ENCODE data around the gene PTPRN2. TPM values are rescaled to one million over a fixed set of nuclear protein-coding genes. Genes with fewer than 3 reads are reported as not detected.

Gene PTPRN2
- total RNA-seq, 1 experiment from 2014 or later, result 0.11 TPM

DNA sequence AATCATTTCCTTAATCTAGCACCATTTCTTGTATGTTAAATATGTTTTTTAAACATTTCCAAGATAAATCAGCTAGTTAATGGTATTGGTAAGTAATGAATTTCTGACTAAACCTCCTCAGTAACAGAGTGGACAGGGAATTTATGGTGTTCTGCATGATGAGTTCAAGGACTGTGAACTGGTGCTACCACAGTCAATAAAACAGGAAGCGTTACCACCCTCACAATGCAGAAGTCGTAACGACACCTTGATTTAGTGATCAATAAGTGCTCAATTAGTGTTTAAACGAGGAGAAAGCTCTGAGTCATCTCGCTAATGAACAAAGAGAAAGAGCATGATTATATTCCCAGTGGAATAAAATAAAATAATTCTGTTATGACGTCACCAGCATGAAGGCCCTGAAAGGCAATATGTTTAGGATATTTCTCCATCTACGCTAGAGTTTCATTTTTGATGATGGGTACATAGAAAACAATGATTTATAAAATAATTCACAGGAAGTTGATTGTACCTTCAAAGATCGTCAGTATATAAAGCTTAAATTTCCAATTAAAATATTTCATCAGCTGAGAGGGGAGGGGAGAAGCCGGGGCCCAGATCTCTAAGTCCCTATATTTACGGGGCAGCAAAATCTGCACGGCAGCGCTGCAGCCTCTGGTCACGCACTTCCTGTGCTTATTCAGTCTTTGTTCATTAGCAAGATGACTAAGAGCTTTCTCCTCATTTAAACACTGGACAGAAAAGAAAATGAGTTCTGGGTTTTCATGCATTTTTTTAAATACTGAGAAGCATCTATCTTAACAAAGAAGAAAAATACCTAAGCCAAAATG lies 400.5 kb downstream of the PTPRN2 start:
- BruUV-seq (replicated peaks), result no TSS peak
- Histone ChIP-seq H3K9me3 (ENCODE audit: low read depth, low read length, poor library complexity, severe bottlenecking) (peaks cover 42% of the 10 kb centered on the region), H3K36me3 (ENCODE audit: insufficient read depth, low read length, poor library complexity, severe bottlenecking) (no peaks in the 10 kb centered on the region), H3K4me1 (ENCODE audit: insufficient read depth, low read length, poor library complexity, severe bottlenecking) (no peaks in the 10 kb centered on the region), H3K27ac (ENCODE audit: low read depth, low read length, poor library complexity, severe bottlenecking) (no peak overlapping the region), H3K4me3 (ENCODE audit: low read depth, low read length, poor library complexity, severe bottlenecking) (no peak overlapping the region), H3K27me3 (replicated peaks; ENCODE audit: insufficient read depth, low read depth, low read length, poor library complexity) (no peaks in the 10 kb centered on the region)
- TF ChIP-seq EZH2 (IDR thresholded peaks at IDR 0.05; ENCODE audit: borderline replicate concordance, low read depth, low read length, poor library complexity, severe bottlenecking), result no peak
- TF ChIP-seq, protein P1, sequence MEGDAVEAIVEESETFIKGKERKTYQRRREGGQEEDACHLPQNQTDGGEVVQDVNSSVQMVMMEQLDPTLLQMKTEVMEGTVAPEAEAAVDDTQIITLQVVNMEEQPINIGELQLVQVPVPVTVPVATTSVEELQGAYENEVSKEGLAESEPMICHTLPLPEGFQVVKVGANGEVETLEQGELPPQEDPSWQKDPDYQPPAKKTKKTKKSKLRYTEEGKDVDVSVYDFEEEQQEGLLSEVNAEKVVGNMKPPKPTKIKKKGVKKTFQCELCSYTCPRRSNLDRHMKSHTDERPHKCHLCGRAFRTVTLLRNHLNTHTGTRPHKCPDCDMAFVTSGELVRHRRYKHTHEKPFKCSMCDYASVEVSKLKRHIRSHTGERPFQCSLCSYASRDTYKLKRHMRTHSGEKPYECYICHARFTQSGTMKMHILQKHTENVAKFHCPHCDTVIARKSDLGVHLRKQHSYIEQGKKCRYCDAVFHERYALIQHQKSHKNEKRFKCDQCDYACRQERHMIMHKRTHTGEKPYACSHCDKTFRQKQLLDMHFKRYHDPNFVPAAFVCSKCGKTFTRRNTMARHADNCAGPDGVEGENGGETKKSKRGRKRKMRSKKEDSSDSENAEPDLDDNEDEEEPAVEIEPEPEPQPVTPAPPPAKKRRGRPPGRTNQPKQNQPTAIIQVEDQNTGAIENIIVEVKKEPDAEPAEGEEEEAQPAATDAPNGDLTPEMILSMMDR (conservative IDR thresholded peaks at IDR 0.05; ENCODE audit: low read depth, low read length), result no peak
- no peak for DNase-seq (ENCODE audit: low spot score)
- ChIA-PET CTCF (no interaction called here), POLR2A (ENCODE audit: low non-redundant PET) (no interaction called here)
- intact Hi-C loops (cut with micrococcal nuclease; ENCODE audit: unreplicated experiment), result no loop called here

DNA sequence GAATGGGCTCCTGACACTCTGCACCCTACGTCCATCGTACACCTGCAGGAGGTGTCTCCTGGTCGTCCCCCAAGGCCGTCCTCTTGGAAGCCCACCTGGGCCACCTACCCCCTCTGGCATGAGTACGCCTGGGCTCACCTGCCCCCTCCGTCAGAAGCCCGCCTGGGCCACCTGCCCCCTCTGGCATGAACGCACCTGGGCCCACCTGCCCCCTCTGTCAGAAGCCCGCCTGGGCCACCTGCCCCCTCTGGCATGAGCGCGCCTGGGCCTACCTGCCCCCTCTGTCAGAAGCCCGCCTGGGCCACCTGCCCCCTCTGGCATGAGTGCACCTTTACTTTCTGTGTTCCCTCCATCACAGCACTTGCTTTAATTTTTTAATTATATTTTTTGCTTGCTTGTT lies 401.2 kb downstream of the PTPRN2 start:
- Histone ChIP-seq H3K27ac (ENCODE audit: low read depth, low read length, poor library complexity, severe bottlenecking) (no peak overlapping the region), H3K27me3 (replicated peaks; ENCODE audit: insufficient read depth, low read depth, low read length, poor library complexity) (no peaks in the 10 kb centered on the region), H3K9me3 (ENCODE audit: low read depth, low read length, poor library complexity, severe bottlenecking) (peaks cover 35% of the 10 kb centered on the region), H3K4me3 (ENCODE audit: low read depth, low read length, poor library complexity, severe bottlenecking) (no peak overlapping the region), H3K36me3 (ENCODE audit: insufficient read depth, low read length, poor library complexity, severe bottlenecking) (no peaks in the 10 kb centered on the region), H3K4me1 (ENCODE audit: insufficient read depth, low read length, poor library complexity, severe bottlenecking) (no peaks in the 10 kb centered on the region)
- ChIA-PET CTCF (no interaction called here), POLR2A (ENCODE audit: low non-redundant PET) (no interaction called here)
- DNase-seq (ENCODE audit: low spot score), result no peak
- intact Hi-C loops (cut with micrococcal nuclease; ENCODE audit: unreplicated experiment), result no loop called here
- TF ChIP-seq, protein P1 (conservative IDR thresholded peaks at IDR 0.05; ENCODE audit: low read depth, low read length), result no peak
- TF ChIP-seq EZH2 (IDR thresholded peaks at IDR 0.05; ENCODE audit: borderline replicate concordance, low read depth, low read length, poor library complexity, severe bottlenecking), result no peak
- BruUV-seq (replicated peaks), result no TSS peak

DNA sequence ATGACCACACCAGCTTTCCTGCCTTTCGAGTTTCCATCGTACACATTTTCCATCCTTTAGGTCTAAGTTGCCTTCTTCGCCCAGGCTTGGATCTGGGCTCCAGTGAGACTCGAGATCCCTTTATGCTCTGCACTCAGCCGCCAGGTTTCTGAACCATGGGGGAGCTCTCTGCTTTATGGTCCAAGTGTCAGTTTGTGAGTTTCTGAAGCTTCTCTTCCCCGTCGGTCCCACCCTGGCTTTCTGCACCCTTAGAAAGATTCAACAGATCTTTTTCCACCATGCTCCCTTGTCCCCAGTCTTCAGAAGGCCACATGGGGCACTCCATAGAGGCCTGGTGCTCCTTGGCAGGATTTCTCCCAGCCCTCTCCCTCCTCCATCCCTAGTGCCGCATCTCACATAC lies 402.0 kb downstream of the PTPRN2 start:
- TF ChIP-seq, protein P1 (conservative IDR thresholded peaks at IDR 0.05; ENCODE audit: low read depth, low read length), result no peak
- no peak for TF ChIP-seq EZH2 (IDR thresholded peaks at IDR 0.05; ENCODE audit: borderline replicate concordance, low read depth, low read length, poor library complexity, severe bottlenecking)
- Histone ChIP-seq H3K27ac (ENCODE audit: low read depth, low read length, poor library complexity, severe bottlenecking) (no peak overlapping the region), H3K27me3 (replicated peaks; ENCODE audit: insufficient read depth, low read depth, low read length, poor library complexity) (no peaks in the 10 kb centered on the region), H3K4me1 (ENCODE audit: insufficient read depth, low read length, poor library complexity, severe bottlenecking) (no peaks in the 10 kb centered on the region), H3K4me3 (ENCODE audit: low read depth, low read length, poor library complexity, severe bottlenecking) (no peak overlapping the region), H3K9me3 (ENCODE audit: low read depth, low read length, poor library complexity, severe bottlenecking) (peaks cover 28% of the 10 kb centered on the region), H3K36me3 (ENCODE audit: insufficient read depth, low read length, poor library complexity, severe bottlenecking) (no peaks in the 10 kb centered on the region)
- POLR2A ChIA-PET (ENCODE audit: low non-redundant PET), result no interaction called here
- BruUV-seq (replicated peaks), result no TSS peak
- CTCF ChIA-PET, result no interaction called here
- DNase-seq (ENCODE audit: low spot score), result no peak
- intact Hi-C loops (cut with micrococcal nuclease; ENCODE audit: unreplicated experiment), result no loop called here

All from A673 (cell line).